Upper lobe of left lung (tissue), 6 donors: Measurements from ENCODE around the gene ASCL2. TPM values are rescaled to one million over a fixed set of nuclear protein-coding genes. Genes with fewer than 3 reads are reported as not detected.
A peak's percentile ranks its signal among the peaks of the same experiment; 100 is the strongest.

Experiments used
- ATAC-seq, 2 donors: fragments of 200-7000 bp; cut with Tn5 transposase; one replicate each; pipeline ENCODE4 v1.9.1; 2022; ENCODE audit warnings: mild to moderate bottlenecking in 2 of 2, moderate library complexity in 2 of 2; ENCODE audit not compliant: low FRiP score in 2 of 2
- DNase-seq, 2 donors: peaks; one replicate each; pipeline ENCODE4 v3.0.0-alpha.2; 2019 to 2020
- H3K27ac ChIP-seq, 4 donors: fragments of 200-600 bp; sonication (generic); one replicate each; pipeline ENCODE4 v1.5.1; 2016 to 2019
- H3K27me3 ChIP-seq, 4 donors: fragments of 200-600 bp; sonication (generic); one replicate each; pipeline ENCODE4 v1.5.1; 2017 to 2019
- H3K36me3 ChIP-seq, 4 donors: fragments of 200-600 bp; sonication (generic); one replicate each; pipeline ENCODE4 v1.5.1; 2016 to 2019
- H3K4me1 ChIP-seq, 4 donors: fragments of 200-600 bp; sonication (generic); one replicate each; pipeline ENCODE4 v1.5.1; 2018 to 2019
- H3K4me3 ChIP-seq, 4 donors: fragments of 200-600 bp; sonication (generic); one replicate each; pipeline ENCODE4 v1.5.1; 2017 to 2019; ENCODE audit warnings: mild to moderate bottlenecking in 2 of 4, moderate library complexity in 1 of 4
- H3K9me3 ChIP-seq, 4 donors: fragments of 200-600 bp; sonication (generic); one replicate each; pipeline ENCODE4 v1.5.1; 2018 to 2019
- EP300 ChIP-seq, 4 donors: sonication (generic); formaldehyde crosslinking; IDR thresholded peaks; one replicate each; pipeline ENCODE4 v1.5.1; 2017; ENCODE audit warnings: antibody characterized with exemption in 4 of 4, control low read depth in 2 of 4
- POLR2A ChIP-seq, 4 donors: fragments of 450-650 bp; IDR thresholded peaks; one replicate each; pipeline ENCODE4 v1.5.1; 2016 to 2017; ENCODE audit warnings: antibody characterized with exemption in 4 of 4, mild to moderate bottlenecking in 2 of 4
- POLR2AphosphoS5 ChIP-seq, 2 donors: sonication (generic); formaldehyde crosslinking; IDR thresholded peaks; one replicate each; pipeline ENCODE4 v1.5.1; 2017; ENCODE audit warnings: antibody characterized with exemption in 2 of 2
- WGBS, 2 donors: methylation state at CpG; one replicate each; pipeline ENCODE4 v1.1.5; 2017 to 2018; 5-methylcytosine and 5-hydroxymethylcytosine counted together
- total RNA-seq, 6 donors: library from RNA; depleted of rRNA in 4 of 6; stranded (reverse); fragments of >200 nt in 4 of 6; gene quantifications; one replicate each; pipeline versions ENCODE4 v1.1.0 to v1.2.1, GENCODE V29; 2016 to 2021
- TF ChIP-seq, protein P1 (sequence below), 6 experiments: fragments of 450-650 bp in 4 of 6; fragments of 200-600 bp in 2 of 6; sonication (generic) in 2 of 6; IDR thresholded peaks; one replicate each; pipeline ENCODE4 v1.5.1; 2016 to 2019; ENCODE audit warnings: antibody characterized with exemption in 6 of 6
- donor health status: DM: no; HTN: no; CAD: no; lungs with moderate emphysema.
- donor health status: DM: no; HTN: yes; CAD: no; lungs with severe emphysema.

Gene ASCL2
- total RNA-seq, 6 donors from 2014 or later: 1.4 to 3.4 (median 1.9) TPM; not detected in 2

DNA sequence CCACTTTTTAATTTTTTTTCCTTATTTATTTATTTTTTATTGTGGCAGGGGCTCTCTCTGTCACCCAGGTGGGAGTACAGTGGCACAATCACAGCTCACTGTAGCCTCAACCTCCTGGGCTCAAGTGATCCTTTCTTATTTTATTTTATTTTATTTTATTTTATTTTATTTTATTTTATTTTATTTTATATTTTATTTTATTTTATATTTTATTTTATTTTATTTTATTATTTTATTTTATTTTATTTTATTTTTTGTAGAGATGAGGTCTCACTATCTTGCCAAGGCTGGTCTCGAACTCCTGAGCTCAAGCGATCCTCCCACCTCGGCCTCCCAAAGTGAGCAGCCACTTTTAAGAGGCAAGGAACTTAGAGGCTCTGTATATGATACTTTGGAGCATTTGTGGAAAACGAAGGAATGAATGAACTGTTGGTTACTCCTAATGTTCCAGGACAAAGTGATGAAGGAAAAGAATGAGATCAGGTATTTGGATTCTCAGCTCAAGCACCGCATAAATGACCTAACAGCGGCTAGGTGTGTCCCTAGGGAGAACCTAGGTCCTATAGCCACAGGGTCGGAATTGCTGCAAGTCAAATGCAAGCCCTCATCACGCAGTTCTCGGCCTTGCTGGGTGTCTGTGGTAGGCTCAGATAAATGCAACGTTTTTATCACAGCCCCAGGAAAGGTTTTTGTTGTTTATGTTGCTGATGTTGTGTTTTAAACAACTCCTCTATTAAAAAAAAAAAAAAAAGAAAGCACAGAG lies 36.5 kb downstream of the ASCL2 start:
- peak overlapping the region in 1 of 4 donors; percentile 64 for H3K27ac ChIP-seq
- H3K4me3 ChIP-seq: no peak overlapping the region
- peaks cover 0 to 16% (median 12%) of the 10 kb centered on the region in 4 donors for H3K9me3 ChIP-seq
- no peaks in the 10 kb centered on the region for H3K36me3 ChIP-seq
- TF ChIP-seq, protein P1, sequence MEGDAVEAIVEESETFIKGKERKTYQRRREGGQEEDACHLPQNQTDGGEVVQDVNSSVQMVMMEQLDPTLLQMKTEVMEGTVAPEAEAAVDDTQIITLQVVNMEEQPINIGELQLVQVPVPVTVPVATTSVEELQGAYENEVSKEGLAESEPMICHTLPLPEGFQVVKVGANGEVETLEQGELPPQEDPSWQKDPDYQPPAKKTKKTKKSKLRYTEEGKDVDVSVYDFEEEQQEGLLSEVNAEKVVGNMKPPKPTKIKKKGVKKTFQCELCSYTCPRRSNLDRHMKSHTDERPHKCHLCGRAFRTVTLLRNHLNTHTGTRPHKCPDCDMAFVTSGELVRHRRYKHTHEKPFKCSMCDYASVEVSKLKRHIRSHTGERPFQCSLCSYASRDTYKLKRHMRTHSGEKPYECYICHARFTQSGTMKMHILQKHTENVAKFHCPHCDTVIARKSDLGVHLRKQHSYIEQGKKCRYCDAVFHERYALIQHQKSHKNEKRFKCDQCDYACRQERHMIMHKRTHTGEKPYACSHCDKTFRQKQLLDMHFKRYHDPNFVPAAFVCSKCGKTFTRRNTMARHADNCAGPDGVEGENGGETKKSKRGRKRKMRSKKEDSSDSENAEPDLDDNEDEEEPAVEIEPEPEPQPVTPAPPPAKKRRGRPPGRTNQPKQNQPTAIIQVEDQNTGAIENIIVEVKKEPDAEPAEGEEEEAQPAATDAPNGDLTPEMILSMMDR (IDR thresholded peaks at IDR 0.05): no peak
- TF ChIP-seq POLR2AphosphoS5 (IDR thresholded peaks at IDR 0.05) (no peak), POLR2A (IDR thresholded peaks at IDR 0.05) (no peak)
- no peak for ATAC-seq
- WGBS, 2 donors: 86% methylated on average over 10 of the region's 10 CpGs
- DNase-seq: no peak
- H3K4me1 ChIP-seq: peaks cover 0 to 18% (median 9%) of the 10 kb centered on the region in 4 donors
- no peaks in the 10 kb centered on the region for H3K27me3 ChIP-seq

DNA sequence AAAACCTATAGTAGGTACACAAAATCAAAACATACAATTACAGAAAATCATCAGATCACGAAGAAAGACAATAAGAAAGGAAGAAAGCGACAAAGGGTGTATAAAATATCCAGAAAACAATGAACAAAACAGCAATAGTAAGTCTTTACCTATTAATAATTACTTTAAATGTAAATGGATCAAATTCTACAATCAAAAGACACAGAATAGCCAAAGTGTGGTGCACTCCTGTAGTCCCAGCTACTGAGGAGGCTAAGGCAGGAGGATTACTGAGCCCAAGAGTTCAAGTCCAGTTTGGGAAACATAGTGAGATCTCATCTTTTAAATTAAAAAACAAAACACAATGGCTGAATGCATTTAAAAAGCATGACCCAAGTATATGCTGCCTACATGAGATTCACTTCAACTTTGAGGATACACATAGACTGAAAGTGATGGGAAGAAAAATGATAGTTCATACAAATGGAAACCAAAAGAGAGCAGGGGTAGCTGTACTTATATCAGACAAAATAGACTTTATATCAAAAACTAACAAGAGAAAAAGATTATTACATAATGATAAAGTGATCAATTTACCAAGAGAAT lies 40.6 kb downstream of the ASCL2 start:
- H3K36me3 ChIP-seq: no peaks in the 10 kb centered on the region
- TF ChIP-seq, protein P1 (IDR thresholded peaks at IDR 0.05): no peak
- TF ChIP-seq POLR2AphosphoS5 (IDR thresholded peaks at IDR 0.05): no peak
- no peak for TF ChIP-seq POLR2A (IDR thresholded peaks at IDR 0.05)
- no peak for TF ChIP-seq EP300 (IDR thresholded peaks at IDR 0.05)
- peaks cover 0 to under 1% (median 0%) of the 10 kb centered on the region in 4 donors for H3K4me1 ChIP-seq
- peaks cover 0 to 16% (median 12%) of the 10 kb centered on the region in 4 donors for H3K9me3 ChIP-seq
- no peak for ATAC-seq
- H3K27ac ChIP-seq: no peak overlapping the region
- no peak overlapping the region for H3K4me3 ChIP-seq
- no peak for DNase-seq
- 74 to 89% methylated on average over 2 of the region's 2 CpGs for WGBS, 2 donors
- H3K27me3 ChIP-seq: no peaks in the 10 kb centered on the region

DNA sequence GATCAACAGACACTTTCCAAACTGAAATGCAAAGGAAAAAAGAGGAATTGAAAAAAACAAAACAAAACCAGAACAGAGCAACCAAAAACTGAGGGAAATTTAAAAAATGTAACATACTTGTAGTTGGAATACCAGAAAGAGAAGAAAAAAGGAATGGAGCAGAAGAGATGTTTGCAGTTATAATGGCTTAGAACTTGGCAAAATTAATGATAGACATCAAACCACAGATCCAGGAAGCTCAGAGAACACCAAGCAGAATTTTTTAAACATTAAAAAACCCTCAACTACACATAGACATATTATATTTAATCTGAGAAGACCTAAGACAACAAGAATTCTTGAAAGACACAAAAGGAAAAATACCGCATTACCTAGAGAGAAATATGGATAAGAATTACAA lies 46.1 kb downstream of the ASCL2 start:
- Histone ChIP-seq H3K36me3 (no peaks in the 10 kb centered on the region), H3K27me3 (no peaks in the 10 kb centered on the region), H3K9me3 (peaks cover 0 to 4% (median under 1%) of the 10 kb centered on the region in 4 donors), H3K4me3 (no peak overlapping the region), H3K4me1 (no peaks in the 10 kb centered on the region), H3K27ac (no peak overlapping the region)
- no peak for ATAC-seq
- WGBS, 2 donors: 91 to 95% methylated on average over 1 of the region's 1 CpG
- TF ChIP-seq EP300 (IDR thresholded peaks at IDR 0.05) (no peak), POLR2A (IDR thresholded peaks at IDR 0.05) (no peak), POLR2AphosphoS5 (IDR thresholded peaks at IDR 0.05) (no peak)
- TF ChIP-seq, protein P1 (IDR thresholded peaks at IDR 0.05): no peak
- no peak for DNase-seq

DNA sequence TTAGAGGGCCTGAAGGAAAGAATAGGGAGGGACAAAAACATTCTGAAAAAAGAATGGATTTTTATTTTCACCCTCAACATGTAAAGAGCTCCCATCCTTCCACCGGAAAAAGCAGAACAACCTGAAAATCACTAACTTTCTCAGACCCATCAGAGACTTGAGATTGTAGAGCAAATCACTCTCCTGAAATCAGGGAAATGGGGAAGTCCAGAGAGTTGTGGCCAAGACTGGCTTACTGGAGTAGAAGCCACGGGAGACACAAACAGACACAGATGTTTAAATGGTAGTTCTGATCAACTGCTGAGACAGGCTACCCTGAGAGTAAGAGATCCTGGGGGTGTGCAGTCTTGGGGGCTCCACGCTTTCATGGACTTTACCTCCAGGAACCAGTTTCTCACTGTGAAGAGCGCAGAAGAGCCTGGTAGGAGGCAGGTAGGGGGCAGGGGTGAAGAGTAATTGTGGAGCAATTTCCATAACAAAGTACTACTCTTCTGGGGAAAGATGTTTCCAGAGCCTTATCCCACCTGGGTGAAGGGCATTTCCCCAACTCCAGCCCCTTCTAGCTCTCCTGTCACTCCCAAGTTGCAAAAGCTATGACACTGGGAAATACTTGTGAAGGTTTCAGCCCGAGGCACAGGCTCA lies 47.1 kb downstream of the ASCL2 start:
- H3K9me3 ChIP-seq: peaks cover 0 to 4% (median 0%) of the 10 kb centered on the region in 4 donors
- no peak overlapping the region for H3K4me3 ChIP-seq
- H3K4me1 ChIP-seq: no peaks in the 10 kb centered on the region
- no peak for DNase-seq
- H3K27ac ChIP-seq: no peak overlapping the region
- no peaks in the 10 kb centered on the region for H3K27me3 ChIP-seq
- TF ChIP-seq POLR2AphosphoS5 (IDR thresholded peaks at IDR 0.05) (no peak), POLR2A (IDR thresholded peaks at IDR 0.05) (no peak), EP300 (IDR thresholded peaks at IDR 0.05) (no peak)
- TF ChIP-seq, protein P1 (IDR thresholded peaks at IDR 0.05): no peak
- WGBS, 2 donors: 71 to 72% methylated on average over 5 of the region's 5 CpGs
- no peaks in the 10 kb centered on the region for H3K36me3 ChIP-seq
- ATAC-seq: peak in 1 of 2 donors; percentile 24
